ENCODE data around the gene DAP3.
"Not testable (repeated sequence)": the region's sequence is repeated elsewhere in the genome, so short reads cannot be mapped to it uniquely, and the experiment has no call there.

The DAP3 gene

GRCh38 chr1:155687705-155688323 lies 1.1 kb upstream of the DAP3 start:
- DNase-seq (ENCODE audit: low spot score) = not testable (repeated sequence)

DNA sequence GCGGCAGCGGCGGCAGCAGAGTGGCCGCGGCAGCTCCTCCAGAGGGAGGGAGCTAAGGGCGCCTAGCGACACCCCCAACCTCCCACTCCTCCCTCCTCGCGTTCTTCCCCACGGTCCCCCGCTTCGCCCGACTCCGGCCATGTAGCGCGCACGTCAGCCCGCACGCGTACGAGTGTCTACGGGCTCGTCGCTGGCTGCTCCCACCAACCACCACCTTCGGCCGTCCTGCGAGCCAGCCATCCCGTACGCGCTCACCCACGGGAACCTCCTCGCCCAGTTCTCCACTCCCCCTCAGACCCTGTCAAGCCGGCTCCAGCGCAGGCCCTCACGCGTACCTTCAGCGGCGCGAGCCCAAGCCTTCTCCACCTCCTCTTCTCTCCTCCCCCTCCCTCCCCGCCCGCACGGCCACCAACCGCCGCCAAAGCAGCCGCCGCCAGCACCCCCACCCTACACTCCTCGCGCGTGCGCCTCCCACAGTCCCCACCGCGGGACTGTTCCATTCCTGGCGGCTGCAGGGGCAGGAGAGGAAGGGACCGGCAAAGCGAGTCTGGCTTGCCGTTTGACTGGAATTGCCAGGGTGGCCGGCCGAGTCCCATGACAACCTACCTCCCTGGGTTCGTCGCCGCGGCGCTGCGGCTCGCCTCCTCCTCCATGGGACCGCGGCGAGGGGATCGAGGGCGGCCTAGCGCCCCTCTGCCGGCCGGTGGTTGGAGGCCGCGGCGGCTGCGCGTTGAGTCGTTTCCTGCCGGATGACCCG lies 389 bp upstream of the DAP3 start, which contains the start of gene YY1AP1:
Gene YY1AP1, minus strand, starts transcription at position 451 of the 757 bp plus-strand sequence. CDS start 8,338 bp downstream, outside the sequence.
- DNase-seq (ENCODE audit: low spot score) = peak; percentile 94

DNA sequence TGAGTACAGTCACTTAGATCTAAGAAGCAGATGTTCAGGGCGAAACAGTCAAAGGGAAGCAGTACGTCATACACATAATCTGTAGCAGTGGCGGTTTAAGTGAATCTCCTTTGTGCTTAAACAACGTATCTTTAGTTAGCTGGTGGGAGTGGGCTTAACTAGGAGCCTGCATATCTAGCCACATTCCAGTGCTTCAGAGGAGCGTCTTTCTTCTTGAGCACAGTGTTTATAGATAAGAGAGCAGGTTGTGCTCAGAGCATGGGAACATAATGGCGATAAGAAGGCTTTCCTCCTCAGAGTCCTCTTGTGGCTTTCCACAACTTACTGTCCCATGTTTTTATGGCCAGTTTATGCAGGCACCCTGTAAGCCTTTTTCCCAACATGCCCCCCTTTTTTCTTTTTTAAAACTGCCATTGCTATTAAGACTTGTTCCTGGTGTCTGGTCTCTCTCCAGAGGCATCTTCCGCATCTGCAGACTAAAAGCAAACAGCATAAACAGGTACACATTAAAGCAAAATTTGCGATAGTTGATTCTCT lies 3.2 kb downstream of the DAP3 start:
- DNase-seq (ENCODE audit: low spot score) = no peak

DNA sequence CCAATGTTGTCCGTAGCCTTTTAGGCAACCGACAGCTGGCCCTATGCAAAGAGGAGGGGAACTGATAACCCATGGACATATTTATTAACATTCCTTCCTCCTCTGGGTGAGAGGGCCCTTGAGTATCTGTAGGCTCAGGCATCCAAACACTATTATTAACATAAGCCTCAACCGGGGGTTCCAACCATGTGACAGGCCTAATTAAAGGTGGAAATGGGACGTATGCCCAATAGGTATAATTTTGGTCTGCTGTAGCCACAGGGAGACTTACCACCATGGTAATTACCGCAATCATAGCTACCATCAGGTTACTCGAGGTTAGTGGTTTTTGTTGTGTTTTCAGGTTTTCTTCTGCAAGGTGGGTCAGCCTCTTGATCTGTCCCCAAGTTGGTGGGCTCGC lies 5.3 kb downstream of the DAP3 start:
- DNase-seq (ENCODE audit: low spot score) = no peak

GRCh38 chr1:155695072-155695471 lies 6.2 kb downstream of the DAP3 start:
- DNase-seq (ENCODE audit: low spot score) = no peak

DNA sequence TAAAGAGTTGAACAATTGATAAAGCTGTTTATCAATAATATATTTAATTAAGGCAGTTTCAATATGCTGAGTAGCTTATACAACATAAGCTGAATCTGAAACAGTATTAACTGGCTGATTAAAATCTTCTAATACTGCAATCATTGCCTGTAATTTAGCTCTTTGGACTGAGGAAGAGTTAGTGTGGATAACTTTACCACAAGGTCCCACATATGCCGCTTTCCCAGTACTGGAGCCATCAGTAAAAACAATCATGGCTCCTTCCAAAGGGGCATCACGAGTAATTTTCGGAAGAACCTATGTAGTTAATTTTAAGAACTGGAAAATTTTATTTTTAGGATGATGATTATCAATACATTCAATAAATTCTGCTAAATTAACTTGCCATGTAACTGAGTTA lies 6.7 kb downstream of the DAP3 start:
- no peak for DNase-seq (ENCODE audit: low spot score)

GRCh38 chr1:155696524-155696923 lies 7.6 kb downstream of the DAP3 start:
- no peak for DNase-seq (ENCODE audit: low spot score)

- DNase-seq (ENCODE audit: low spot score) = no peak
Measured at GRCh38 chr1:155697046-155697445, 8.2 kb downstream of the DAP3 start.

DNA sequence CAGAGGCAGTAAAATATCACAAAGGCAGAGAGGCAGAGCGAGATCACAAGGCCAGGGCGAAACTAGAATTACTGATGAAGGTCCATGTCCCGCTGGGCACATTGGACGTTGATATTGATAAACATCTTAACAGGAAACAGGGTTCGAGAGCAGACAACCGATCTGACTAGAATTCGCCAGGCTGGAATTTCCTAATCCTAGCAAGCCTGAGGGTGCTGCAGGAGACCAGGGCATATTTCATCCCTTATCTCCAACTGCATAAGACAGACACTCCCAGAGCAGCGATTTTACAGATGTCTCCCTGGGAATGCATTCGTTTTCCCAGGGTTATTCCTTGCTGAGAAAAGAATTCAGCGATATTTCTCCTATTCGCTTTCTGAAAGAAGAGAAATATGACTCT lies 8.7 kb downstream of the DAP3 start:
- not testable (repeated sequence) for DNase-seq (ENCODE audit: low spot score)

- DNase-seq (ENCODE audit: low spot score) = no peak
Measured at GRCh38 chr1:155698382-155699038, 9.6 kb downstream of the DAP3 start.

DNA sequence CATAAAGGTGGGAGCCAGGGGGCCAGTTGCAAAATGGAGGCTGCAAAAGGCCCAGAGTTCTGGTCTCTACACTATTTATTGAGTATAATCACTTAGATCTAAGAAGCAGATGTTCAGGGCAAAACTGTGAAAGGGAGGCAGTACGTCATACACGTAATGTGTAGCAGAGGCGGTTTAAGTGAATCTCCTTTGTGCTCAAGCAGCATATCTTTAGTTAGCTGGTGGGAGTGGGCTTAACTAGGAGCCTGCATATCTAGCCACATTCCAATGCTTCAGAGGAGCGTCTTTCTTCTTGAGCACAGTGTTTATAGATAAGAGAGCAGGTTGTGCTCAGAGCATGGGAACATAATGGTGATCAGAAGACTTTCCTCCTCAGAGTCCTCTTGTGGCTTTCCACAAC lies 10.2 kb downstream of the DAP3 start:
- not testable (repeated sequence) for DNase-seq (ENCODE audit: low spot score)

DNA sequence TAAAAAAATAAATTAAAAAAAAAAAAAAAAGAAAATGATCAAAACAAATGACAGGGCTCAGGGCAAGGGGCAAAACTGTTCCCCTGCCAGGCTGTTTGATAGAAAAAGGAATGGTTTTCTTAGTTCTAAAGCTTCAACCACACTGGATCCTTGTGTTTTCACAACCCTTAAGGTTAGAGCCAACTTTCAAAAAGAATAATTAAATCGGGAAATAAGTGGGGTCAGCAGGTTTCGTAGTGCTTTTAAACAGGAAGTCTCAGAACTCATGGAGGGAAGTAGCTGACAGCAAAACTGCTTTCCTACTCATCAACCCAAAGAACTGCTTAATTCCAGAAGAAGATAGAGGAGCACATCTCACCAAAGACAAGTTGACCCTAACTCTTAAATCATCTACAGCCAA lies 12.8 kb downstream of the DAP3 start:
- not testable (repeated sequence) for DNase-seq (ENCODE audit: low spot score)

GRCh38 chr1:155703216-155703615 lies 14.3 kb downstream of the DAP3 start:
- no peak for DNase-seq (ENCODE audit: low spot score)

DNA sequence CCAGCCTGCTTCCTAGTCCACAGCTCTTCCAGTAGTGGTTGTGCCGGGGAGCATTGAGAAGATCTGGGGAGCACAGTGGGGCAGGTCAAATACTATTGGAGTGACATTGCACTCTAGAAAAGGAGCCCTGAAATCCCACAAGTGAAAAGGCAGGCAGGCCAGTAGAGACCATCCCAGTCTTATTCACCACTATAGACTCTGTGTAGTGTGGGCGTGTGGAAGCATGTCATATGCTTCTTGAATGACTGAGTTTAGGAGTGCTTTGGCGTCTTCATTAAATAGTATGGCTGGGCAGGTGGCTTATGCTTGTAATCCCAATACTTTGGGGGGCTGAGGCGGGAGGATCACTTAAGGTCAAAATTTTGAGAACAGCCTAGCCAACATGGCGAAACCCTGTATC lies 15.5 kb downstream of the DAP3 start:
- not testable (repeated sequence) for DNase-seq (ENCODE audit: low spot score)

DNA sequence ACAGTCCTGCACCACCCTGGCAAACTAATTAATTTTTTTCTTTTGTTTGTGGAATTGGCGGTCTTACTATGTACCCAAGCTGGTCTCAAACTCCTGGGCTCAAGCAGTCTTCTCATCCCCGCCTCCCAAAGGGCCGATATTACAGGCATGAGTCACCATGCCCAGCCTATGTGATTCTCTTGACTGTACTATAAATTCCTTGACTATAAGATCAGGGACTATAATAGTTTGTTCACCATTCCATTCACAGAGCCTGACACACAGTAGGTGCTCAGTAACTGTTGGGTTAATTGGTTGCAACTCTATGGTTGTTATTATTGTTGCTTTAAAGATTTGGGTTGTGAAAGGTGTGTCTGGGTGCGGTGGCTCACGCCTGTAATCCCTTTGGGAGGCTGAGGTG lies 17.2 kb downstream of the DAP3 start:
- no peak for DNase-seq (ENCODE audit: low spot score)

DNA sequence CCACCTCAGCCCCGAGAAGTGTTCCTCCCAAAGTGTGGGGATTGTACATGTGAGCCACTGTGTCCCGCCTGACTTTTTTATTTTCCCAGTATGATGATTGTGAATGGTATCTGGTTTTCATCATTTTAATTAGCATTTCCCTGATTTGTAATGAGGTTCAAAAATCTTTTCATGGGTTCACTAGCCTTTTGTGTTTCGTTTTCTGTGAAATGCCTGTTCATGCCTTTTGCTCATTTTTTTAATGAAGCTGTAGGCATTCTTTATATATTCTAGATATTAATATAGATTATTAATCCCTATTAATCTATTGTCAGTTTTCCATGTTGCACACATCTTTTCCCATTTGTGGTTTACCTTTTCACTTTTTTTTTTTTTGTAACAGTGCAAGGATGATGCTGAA lies 20.5 kb downstream of the DAP3 start:
- DNase-seq (ENCODE audit: low spot score) = no peak

DNA sequence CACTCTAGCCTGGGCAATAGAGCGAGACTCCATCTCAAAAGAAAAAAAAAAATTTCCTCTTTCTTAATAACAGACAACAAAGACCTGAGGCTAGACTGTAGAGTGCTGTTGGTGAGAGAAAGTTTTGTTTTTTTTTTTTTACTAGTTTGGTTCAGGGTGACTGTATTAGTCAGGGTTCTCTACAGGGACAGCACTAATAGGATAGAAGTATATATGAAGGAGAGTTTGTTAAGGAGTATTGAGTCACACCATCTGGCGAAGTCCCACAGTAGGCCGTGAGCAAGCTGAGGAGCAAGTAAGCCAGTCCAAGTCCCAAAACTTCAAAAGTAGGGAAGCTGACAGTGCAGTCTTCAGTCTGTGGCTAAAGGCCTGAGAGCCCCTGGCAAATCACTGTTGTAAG lies 22.6 kb downstream of the DAP3 start:
- not testable (repeated sequence) for DNase-seq (ENCODE audit: low spot score)

DNA sequence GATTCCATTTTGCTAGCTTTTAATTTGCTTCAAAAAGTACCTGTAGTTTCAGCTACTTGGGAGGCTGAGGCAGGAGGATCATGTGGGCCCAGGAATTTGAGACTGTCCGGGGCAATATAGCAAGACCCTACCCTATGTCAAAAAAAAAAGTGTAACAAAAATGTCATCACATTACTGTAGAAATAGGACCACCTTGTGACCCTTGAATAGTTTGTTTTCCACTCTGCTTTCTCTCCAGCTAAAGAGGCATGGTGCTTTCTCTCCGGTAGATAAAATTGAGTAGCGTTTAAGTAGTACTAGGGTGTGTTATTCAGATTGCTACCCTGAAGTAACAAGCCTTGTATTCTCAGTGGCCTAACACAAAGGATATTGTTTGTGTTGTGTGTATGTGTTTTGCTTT lies 23.7 kb downstream of the DAP3 start:
- DNase-seq (ENCODE audit: low spot score) = peak; percentile 9

DNA sequence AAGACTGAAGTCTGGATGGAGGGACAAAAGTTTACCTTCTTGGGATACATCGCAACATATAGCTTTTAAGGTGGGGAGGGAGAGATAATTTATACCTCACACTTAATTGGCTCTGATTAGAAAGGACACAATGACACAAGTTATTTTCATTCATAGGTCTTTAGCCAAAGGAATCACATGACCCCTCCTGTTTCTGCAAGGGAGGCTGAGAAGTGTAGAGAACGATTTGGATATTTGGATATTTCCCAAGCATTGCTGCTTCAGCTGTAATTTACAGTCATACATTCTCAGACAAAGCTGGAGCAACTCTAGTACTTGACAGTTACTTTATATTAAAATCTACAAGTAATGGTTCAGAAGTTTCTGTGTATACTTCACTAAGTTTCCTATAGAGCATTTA lies 24.2 kb downstream of the DAP3 start:
- DNase-seq (ENCODE audit: low spot score) = no peak

DNA sequence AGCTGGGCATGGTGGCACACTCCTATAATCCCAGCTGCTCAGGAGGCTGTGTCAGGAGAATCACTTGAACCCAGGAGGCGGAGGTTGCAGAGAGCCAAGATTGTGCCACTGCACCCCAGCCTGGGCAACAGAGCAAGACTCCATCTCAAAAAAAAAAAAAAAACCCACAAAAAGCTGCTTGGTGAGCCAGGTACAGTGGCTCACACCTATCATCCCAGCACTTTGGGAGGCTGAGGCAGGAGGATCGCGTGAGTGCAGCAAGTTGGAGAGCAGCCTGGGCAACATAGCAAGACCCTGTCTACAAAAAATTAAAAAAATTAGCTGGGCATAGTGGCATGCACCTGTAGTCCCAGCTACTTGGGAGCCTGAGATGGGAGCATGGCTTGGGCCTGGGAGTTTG lies 26.2 kb downstream of the DAP3 start:
- DNase-seq (ENCODE audit: low spot score) = not testable (repeated sequence)

DNA sequence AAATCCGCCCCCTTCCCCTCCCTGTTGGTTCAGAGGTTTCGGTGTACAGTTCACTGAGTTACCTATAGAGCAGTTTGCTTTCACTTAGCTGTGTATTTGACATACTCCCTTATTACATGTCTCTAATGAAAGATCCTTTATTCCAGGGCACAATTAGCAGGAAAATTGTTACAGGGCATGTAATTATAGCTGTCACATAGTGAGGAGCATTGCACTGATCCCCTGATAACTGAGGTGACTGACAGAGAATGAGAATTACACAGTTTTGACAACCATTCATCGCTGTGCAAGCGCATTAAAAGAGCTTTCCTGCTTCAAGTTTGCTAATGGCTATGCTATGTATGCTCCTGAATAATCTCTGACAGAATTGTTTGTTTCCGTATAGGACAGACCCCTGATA lies 26.9 kb downstream of the DAP3 start:
- DNase-seq (ENCODE audit: low spot score) = no peak

DNA sequence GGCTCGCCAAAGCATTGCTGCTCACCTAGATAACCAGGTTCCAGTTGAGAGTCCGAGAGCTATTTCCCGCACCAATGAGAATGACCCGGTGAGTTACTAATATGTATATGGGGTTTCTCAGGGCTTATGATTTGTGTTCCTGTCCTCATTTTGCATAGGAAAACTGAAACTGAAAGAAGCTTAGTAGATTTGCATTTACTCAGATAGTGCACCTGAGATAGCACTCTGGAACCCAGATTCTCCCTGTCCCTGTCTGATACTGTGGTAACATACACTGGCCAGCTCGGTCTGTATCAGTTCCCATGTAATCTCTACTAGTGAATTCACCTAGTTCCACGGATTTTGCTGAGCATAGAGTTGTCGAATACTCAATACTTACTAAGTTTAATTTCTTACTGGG lies 28.1 kb downstream of the DAP3 start:
- DNase-seq (ENCODE audit: low spot score) = no peak
